GDM1 (cell line): ENCODE data around the gene WAC.

ENCODE experiments used
- DNase-seq: peaks from one replicate; lab custom pipeline; 2025; lab: John Stamatoyannopoulos, UW

WAC gene

DNA sequence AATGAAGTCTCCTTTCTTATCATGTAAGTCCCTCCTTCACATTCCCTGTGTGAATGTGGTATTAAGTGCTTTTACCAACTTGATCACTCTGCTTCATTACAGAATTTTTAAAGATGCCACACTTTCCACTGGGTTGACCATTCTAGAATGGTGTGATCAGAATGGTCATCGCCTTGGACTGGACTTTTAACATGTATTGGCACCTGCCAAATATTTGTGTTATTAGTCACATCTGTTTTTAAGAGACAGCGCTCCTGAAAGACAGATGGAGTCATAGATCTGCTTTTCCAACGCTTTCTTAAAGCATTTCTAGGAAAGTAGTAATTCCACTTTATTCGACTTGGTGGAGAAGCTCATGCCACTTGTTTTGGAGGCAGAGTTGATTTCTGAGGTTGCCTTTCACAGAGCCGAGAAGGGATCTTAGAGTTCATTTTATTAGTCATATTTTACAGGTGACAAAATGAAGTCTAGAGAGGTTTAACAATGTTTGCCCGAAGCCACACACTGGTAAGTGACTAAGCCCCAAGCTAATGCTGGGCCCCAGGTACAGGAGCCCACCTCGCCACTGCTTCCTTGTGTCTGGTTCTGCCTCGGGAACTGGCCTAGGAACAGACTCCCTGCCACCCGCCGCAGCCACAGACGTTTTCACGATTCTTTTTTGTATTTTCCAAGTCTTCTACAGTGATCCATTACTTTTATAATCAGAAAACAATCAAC is 134.0 kb downstream of the WAC start:
- DNase-seq = no peak

GRCh38 chr10:28668363-28669226 is 135.7 kb downstream of the WAC start:
- DNase-seq = no peak

- no peak for DNase-seq
Measured at GRCh38 chr10:28669227-28670173, 136.6 kb downstream of the WAC start.
